ENCODE measurements around the gene MTHFD1. TPM values are rescaled to one million over a fixed set of nuclear protein-coding genes. Genes with fewer than 3 reads are reported as not detected.

Gene MTHFD1
- total and polyA plus RNA-seq, 9 of the 15 experiments (the other 6 are each of a cell fraction or from before 2014, with no cell fraction given), result 66.7 to 158 (median 90.9) TPM

DNA sequence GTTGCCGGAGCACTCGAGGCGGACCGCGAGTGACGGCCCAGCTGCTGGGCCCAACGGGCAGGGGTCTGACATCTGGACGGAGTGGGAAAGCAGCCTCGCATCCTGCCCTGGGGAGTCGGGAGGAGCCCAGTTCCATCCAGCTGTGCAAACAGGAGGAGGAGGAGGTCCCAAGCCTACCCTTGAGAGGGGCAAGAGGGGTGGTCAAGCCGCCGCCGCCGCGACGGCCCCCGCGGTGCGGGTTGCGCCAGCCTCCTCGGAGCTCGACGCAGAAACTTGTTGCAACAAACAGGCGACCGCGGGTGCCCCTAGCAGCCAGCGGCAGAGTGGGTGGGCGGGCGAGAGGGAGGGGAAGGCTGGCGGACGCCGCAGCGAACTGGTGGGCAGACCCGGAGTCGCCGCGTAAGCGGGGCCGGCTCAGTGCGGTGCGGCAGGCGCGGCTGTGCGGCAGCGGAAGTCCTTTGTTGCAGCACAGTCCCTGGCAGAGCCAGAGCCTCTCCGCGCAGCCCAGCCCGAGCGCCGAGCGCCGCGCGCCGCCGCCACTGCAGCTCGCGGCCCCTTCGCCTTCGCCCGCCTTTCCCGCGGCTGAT, 116.2 kb downstream of the MTHFD1 start, which contains the start of gene ZBTB1 (continued):
- TF ChIP-seq, protein P1, sequence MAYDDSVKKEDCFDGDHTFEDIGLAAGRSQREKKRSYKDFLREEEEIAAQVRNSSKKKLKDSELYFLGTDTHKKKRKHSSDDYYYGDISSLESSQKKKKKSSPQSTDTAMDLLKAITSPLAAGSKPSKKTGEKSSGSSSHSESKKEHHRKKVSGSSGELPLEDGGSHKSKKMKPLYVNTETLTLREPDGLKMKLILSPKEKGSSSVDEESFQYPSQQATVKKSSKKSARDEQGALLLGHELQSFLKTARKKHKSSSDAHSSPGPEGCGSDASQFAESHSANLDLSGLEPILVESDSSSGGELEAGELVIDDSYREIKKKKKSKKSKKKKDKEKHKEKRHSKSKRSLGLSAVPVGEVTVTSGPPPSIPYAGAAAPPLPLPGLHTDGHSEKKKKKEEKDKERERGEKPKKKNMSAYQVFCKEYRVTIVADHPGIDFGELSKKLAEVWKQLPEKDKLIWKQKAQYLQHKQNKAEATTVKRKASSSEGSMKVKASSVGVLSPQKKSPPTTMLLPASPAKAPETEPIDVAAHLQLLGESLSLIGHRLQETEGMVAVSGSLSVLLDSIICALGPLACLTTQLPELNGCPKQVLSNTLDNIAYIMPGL (CRISPR knock-in tag; IDR thresholded peaks at IDR 0.05), result 0 out of 2 replicates have a peak, but pooled peaks have one; percentile 26

DNA sequence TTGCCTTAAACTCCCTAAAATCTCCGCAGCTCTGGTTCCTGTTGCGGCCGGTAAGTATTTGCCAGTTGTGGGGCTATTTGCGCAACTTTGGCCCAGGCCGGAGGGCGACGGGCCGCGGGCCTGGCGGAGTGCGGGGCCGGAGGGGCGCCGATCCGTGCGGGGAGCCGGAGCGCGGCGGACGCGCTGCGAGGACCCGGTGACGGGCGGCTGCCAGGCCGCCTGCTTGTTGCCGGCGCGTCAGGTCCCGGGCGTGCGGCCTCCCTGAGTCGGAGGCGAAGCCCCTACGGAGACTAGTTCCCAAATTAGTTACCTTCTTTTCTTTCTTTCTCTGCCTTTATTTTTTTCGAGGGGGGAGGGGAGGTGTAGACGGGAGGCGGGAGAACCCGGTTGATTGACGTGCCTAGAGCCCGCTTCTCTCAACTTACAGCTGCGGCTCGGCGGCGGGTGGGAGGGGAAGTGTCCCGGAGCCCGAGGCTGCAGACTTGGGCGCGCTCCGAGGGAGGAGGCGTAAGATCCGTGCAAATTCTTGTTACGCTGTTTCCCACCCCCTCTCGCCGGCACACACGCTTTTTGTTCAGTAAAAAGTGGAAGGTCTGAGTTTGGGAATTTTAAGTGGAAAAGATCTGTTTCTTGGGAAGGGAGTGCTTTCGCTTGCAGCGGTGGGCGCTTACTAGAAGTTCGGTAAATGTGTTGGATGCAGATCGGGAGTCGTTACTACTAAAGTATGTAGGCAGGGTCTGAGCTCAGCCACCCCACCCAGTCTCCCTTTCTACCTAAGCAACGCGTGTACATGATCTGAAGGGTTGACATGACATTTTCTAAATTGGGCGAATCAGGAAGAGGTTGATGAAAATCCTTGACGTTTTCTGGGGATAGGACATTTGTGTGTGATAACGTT, 117.0 kb downstream of the MTHFD1 start:
- BruUV-seq (replicated peaks), result TSS peak; percentile 48
- TF ChIP-seq ZFX (CRISPR knock-in tag; IDR thresholded peaks at IDR 0.05), result peak; percentile 80; the same call in 1 of the 2 replicates
- no peak for TF ChIP-seq NFE2 (IDR thresholded peaks at IDR 0.05; ENCODE audit: low read depth)
- TF ChIP-seq PHTF2 (CRISPR knock-in tag; IDR thresholded peaks at IDR 0.05), result no peak
- no peak for TF ChIP-seq NFIX (CRISPR knock-in tag; IDR thresholded peaks at IDR 0.05; ENCODE audit: low read depth)
- TF ChIP-seq L3MBTL2 (IDR thresholded peaks at IDR 0.05), result peak; percentile 87
- no peak for TF ChIP-seq KDM2B (CRISPR knock-in tag; IDR thresholded peaks at IDR 0.05)
- no peak for TF ChIP-seq SMARCB1 (IDR thresholded peaks at IDR 0.05; ENCODE audit: insufficient read length, low read depth)
- TF ChIP-seq, protein P2, sequence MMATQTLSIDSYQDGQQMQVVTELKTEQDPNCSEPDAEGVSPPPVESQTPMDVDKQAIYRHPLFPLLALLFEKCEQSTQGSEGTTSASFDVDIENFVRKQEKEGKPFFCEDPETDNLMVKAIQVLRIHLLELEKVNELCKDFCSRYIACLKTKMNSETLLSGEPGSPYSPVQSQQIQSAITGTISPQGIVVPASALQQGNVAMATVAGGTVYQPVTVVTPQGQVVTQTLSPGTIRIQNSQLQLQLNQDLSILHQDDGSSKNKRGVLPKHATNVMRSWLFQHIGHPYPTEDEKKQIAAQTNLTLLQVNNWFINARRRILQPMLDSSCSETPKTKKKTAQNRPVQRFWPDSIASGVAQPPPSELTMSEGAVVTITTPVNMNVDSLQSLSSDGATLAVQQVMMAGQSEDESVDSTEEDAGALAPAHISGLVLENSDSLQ (IDR thresholded peaks at IDR 0.05), result peak; percentile 99
- no peak for TF ChIP-seq JUNB (CRISPR knock-in tag; conservative IDR thresholded peaks at IDR 0.05)
- no peak for TF ChIP-seq C11orf30 (IDR thresholded peaks at IDR 0.05; ENCODE audit: low read depth)
- no peak for TF ChIP-seq LEF1 (IDR thresholded peaks at IDR 0.05)
- TF ChIP-seq ARNT (IDR thresholded peaks at IDR 0.05), result no peak
- TF ChIP-seq PYGO2 (tag; IDR thresholded peaks at IDR 0.05), result no peak
- TF ChIP-seq, protein P3, sequence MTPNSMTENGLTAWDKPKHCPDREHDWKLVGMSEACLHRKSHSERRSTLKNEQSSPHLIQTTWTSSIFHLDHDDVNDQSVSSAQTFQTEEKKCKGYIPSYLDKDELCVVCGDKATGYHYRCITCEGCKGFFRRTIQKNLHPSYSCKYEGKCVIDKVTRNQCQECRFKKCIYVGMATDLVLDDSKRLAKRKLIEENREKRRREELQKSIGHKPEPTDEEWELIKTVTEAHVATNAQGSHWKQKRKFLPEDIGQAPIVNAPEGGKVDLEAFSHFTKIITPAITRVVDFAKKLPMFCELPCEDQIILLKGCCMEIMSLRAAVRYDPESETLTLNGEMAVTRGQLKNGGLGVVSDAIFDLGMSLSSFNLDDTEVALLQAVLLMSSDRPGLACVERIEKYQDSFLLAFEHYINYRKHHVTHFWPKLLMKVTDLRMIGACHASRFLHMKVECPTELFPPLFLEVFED (CRISPR knock-in tag; conservative IDR thresholded peaks at IDR 0.05), result no peak
- no peak for TF ChIP-seq POLR2B (IDR thresholded peaks at IDR 0.05; ENCODE audit: low read depth, partially characterized antibody)

More for the DNA sequence above, 117.0 kb downstream of the MTHFD1 start:
- no peaks in the 10 kb centered on the region for H3K27me3 ChIP-seq (ENCODE audit: control insufficient read depth in 2 of 2, insufficient read depth in 2 of 2, low read length in 2 of 2)
- H3K36me3 ChIP-seq (ENCODE audit: control insufficient read depth, insufficient read depth, low read length), result no peaks in the 10 kb centered on the region; the same call in 2 of the 3 replicates
- ATAC-seq (peak; percentile 68), FAIRE-seq (peak; percentile 72), DNase-seq (ENCODE audit: extremely low read depth in 1 of 4, low spot score in 3 of 4) (peak; percentile 56 to 90 (median 70))
- intact Hi-C loops (cut with micrococcal nuclease) (loop anchor here (5.0 kb wide), 1 partner anchor 38 kb away; the partner anchor contains the start of gene AKAP5), in situ Hi-C loops (cut with MboI) (no loop called here)
- WGBS (ENCODE audit: insufficient coverage, low coverage, missing lambda C conversion rate), result under 1% methylated on average over 25 of the region's 68 CpGs
- no peaks in the 10 kb centered on the region for H3K9me1 ChIP-seq (ENCODE audit: control insufficient read depth, insufficient read depth, low read length)
- peaks cover 25 to 44% of the 10 kb centered on the region in 2 experiments for H3K4me1 ChIP-seq (replicated peaks in 1 of 2; ENCODE audit: control insufficient read depth in 2 of 2, insufficient read depth in 2 of 2, low read length in 2 of 2)
- CTCF ChIA-PET (ENCODE audit: low intra/inter-chr PET ratio), result no interaction called here
- POLR2A ChIA-PET, result interaction anchor here (0.6 to 1.9 kb wide), 6 partner anchors 10 to 782 kb away, joined by 3 to 4 read pairs (median 3); no protein-coding TSS in a partner anchor
- H2AFZ ChIP-seq (ENCODE audit: low read depth, low read length), result peak overlapping the region; percentile 90
- H4K20me1 ChIP-seq (replicated peaks; ENCODE audit: control insufficient read depth, insufficient read depth, low read length), result no peaks in the 10 kb centered on the region
- H3K9me3 ChIP-seq (replicated peaks; ENCODE audit: control insufficient read depth, insufficient read depth, low read depth, low read length), result no peaks in the 10 kb centered on the region
- peak overlapping the region; percentile 85 to 89 for H3K9ac ChIP-seq (ENCODE audit: insufficient read depth in 1 of 2, low read depth in 2 of 2, low read length in 2 of 2)
- peak overlapping the region; percentile 78 for H3K4me2 ChIP-seq (ENCODE audit: insufficient read depth, low read length)
- peak overlapping the region; percentile 64 for H3K4me3 ChIP-seq
- peak overlapping the region; percentile 91 for H3K27ac ChIP-seq (ENCODE audit: extremely low read depth, low read depth, low read length)
- peaks cover 60% of the 10 kb centered on the region for H3K79me2 ChIP-seq (ENCODE audit: control insufficient read depth, insufficient read depth, low read length)
